Measurements from ENCODE around the gene LCE7A. TPM values are rescaled to one million over a fixed set of nuclear protein-coding genes. Genes with fewer than 3 reads are reported as not detected.

Gene LCE7A
- total RNA-seq, 4 donors from 2014 or later = not detected

DNA sequence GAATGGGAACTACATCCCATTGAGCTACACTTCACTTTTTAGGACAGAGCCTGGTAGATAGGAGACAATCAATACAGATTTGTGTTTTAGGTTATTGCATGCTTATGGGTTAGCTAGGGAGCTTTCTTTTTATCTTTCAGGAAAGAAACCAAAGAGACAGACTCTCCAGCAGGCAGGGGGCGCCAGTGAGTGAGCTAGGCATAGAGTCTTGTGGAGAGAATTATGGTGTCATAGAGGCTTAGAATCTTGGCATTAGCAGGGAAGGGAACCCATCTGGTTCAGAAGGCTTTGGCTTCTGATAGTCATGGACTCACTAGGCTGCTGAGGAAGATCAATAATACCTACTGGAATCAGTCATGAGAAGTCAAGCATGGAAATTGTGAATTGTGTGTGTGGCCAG is 18.2 kb downstream of the LCE7A start, which contains the start of gene SMCP:
TSS of gene SMCP (plus strand) at position 281 of the 400 bp plus-strand sequence. CDS start 6,101 bp downstream, outside the sequence.
- Histone ChIP-seq H3K4me1 (no peaks in the 10 kb centered on the region), H3K9me3 (no peaks in the 10 kb centered on the region), H3K27me3 (no peaks in the 10 kb centered on the region), H3K4me3 (no peak within 1 kb of the TSS), H3K36me3 (no peaks in the 10 kb centered on the region), H3K27ac (no peak within 1 kb of the TSS)
- ATAC-seq (no peak), DNase-seq (no peak)
- in situ Hi-C loops (cut with MboI; ENCODE audit: low sequenced_read_pairs in 4 of 4) (no loop called here), intact Hi-C loops (cut with DNase I; ENCODE audit: low total_unique reads) (no loop called here)
- TF ChIP-seq CTCF (IDR thresholded peaks at IDR 0.05 in 4 of 5, conservative IDR thresholded peaks at IDR 0.05 in 1 of 5) (no peak), POLR2A (IDR thresholded peaks at IDR 0.05) (no peak)

GRCh38 chr1:152879559-152880198 is 19.9 kb downstream of the LCE7A start:
- in situ Hi-C loops (cut with MboI; ENCODE audit: low sequenced_read_pairs in 4 of 4) = no loop called here
- Histone ChIP-seq H3K27me3 (no peaks in the 10 kb centered on the region), H3K4me3 (no peak overlapping the region), H3K4me1 (no peaks in the 10 kb centered on the region), H3K9me3 (no peaks in the 10 kb centered on the region), H3K27ac (no peak overlapping the region), H3K36me3 (no peaks in the 10 kb centered on the region)
- TF ChIP-seq CTCF (IDR thresholded peaks at IDR 0.05 in 4 of 5, conservative IDR thresholded peaks at IDR 0.05 in 1 of 5) (no peak), POLR2A (IDR thresholded peaks at IDR 0.05) (no peak)
- DNase-seq (no peak), ATAC-seq (no peak)
- intact Hi-C loops (cut with DNase I; ENCODE audit: low total_unique reads) = no loop called here

DNA sequence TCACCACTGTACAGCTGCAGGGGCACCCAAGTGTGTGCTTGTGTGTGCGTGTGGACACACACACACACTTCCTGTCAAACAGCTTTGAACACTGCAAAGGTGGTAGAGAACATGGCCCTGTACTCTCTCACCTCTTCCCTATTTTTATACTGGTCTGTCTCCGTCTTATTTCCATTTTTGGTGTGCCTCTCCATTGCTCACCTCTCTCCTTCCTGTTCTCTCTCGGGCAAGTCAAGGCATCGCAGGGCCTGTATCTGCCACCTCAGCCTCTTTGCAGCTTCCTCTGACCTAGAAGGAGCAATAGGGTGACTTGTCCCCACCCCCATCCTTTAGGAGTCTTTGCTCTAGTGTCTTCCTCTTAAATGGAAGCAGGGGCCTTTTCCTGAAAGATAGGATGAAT is 20.5 kb downstream of the LCE7A start:
- no peaks in the 10 kb centered on the region for H3K27me3 ChIP-seq
- H3K27ac ChIP-seq = no peak overlapping the region
- H3K4me3 ChIP-seq = no peak overlapping the region
- in situ Hi-C loops (cut with MboI; ENCODE audit: low sequenced_read_pairs in 4 of 4) (no loop called here), intact Hi-C loops (cut with DNase I; ENCODE audit: low total_unique reads) (no loop called here)
- no peaks in the 10 kb centered on the region for H3K9me3 ChIP-seq
- no peak for ATAC-seq
- TF ChIP-seq CTCF (IDR thresholded peaks at IDR 0.05 in 4 of 5, conservative IDR thresholded peaks at IDR 0.05 in 1 of 5) = no peak
- no peak for TF ChIP-seq POLR2A (IDR thresholded peaks at IDR 0.05)
- H3K36me3 ChIP-seq = no peaks in the 10 kb centered on the region
- H3K4me1 ChIP-seq = no peaks in the 10 kb centered on the region
- no peak for DNase-seq

- H3K27me3 ChIP-seq = no peaks in the 10 kb centered on the region
- no peak overlapping the region for H3K4me3 ChIP-seq
- no peak for TF ChIP-seq POLR2A (IDR thresholded peaks at IDR 0.05)
- TF ChIP-seq CTCF (IDR thresholded peaks at IDR 0.05 in 4 of 5, conservative IDR thresholded peaks at IDR 0.05 in 1 of 5) = no peak
- no peaks in the 10 kb centered on the region for H3K9me3 ChIP-seq
- in situ Hi-C loops (cut with MboI; ENCODE audit: low sequenced_read_pairs in 4 of 4) (no loop called here), intact Hi-C loops (cut with DNase I; ENCODE audit: low total_unique reads) (no loop called here)
- no peak overlapping the region for H3K27ac ChIP-seq
- no peaks in the 10 kb centered on the region for H3K36me3 ChIP-seq
- ATAC-seq (no peak), DNase-seq (no peak)
- no peaks in the 10 kb centered on the region for H3K4me1 ChIP-seq
These were observed 21.1 kb downstream of the LCE7A start for GRCh38 chr1:152880907-152881306.

- DNase-seq (no peak), ATAC-seq (no peak)
- no peaks in the 10 kb centered on the region for H3K36me3 ChIP-seq
- TF ChIP-seq CTCF (IDR thresholded peaks at IDR 0.05 in 4 of 5, conservative IDR thresholded peaks at IDR 0.05 in 1 of 5) = no peak
- no peak for TF ChIP-seq POLR2A (IDR thresholded peaks at IDR 0.05)
- H3K27me3 ChIP-seq = no peaks in the 10 kb centered on the region
- H3K9me3 ChIP-seq = no peaks in the 10 kb centered on the region
- no peak overlapping the region for H3K4me3 ChIP-seq
- no peak overlapping the region for H3K27ac ChIP-seq
- in situ Hi-C loops (cut with MboI; ENCODE audit: low sequenced_read_pairs in 4 of 4) (no loop called here), intact Hi-C loops (cut with DNase I; ENCODE audit: low total_unique reads) (no loop called here)
- H3K4me1 ChIP-seq = no peaks in the 10 kb centered on the region
These were observed 24.3 kb downstream of the LCE7A start for GRCh38 chr1:152884085-152884484.
